Activated naive CD8-positive, alpha-beta T cell treated with anti-CD3 and anti-CD28 coated beads, Interleukin-2, amount 50 U/mL, for 24 hours (primary cell): ENCODE data around the gene RAPH1.
"Not testable (repeated sequence)": the region's sequence is repeated elsewhere in the genome, so short reads cannot be mapped to it uniquely, and the experiment has no call there.

Experiments used
- ATAC-seq: fragments of 150-1000 bp; cut with Tn5 transposase; one replicate; pipeline ENCODE4 v1.10.0; 2021
- DNase-seq: peaks from one replicate; pipeline ENCODE4 v3.0.0; 2021
- H3K27ac Mint-ChIP-seq: one replicate; pipeline ENCODE4 v1.8.0; 2021; ENCODE audit warnings: mild to moderate bottlenecking, mixed read lengths
- H3K27me3 Mint-ChIP-seq: one replicate; pipeline ENCODE4 v1.8.0; 2021; ENCODE audit warnings: mixed read lengths
- H3K36me3 Mint-ChIP-seq: one replicate; pipeline ENCODE4 v1.8.0; 2021; ENCODE audit warnings: low read depth, mixed read lengths
- H3K4me1 Mint-ChIP-seq: one replicate; pipeline ENCODE4 v1.8.0; 2021; ENCODE audit warnings: mixed read lengths
- H3K4me3 Mint-ChIP-seq: one replicate; pipeline ENCODE4 v1.8.0; 2021; ENCODE audit warnings: mild to moderate bottlenecking, moderate library complexity, mixed read lengths
- H3K9me3 Mint-ChIP-seq: one replicate; pipeline ENCODE4 v1.8.0; 2021; ENCODE audit warnings: mixed read lengths

RAPH1 gene

DNA sequence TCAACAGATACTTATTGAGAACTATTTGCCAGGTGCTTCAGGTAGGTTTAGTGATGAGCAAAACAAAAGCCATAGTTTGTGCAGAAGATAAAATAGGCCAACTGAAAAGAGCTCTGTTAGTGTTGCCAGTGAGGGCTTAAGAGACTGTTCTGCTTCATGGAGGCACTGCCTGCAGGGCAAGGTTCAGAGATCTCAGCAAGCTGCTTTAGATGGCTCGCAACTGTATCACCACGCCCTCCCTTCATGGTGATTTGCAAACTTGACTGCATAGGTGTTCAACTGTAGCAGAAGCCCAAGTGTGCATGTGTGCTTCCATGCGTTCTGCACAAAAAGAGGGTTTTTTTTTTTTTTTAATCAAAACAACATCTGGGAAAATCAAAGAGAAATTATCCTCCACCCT is 84.5 kb downstream of the RAPH1 start:
- no peak for ATAC-seq
- peaks cover 5% of the 10 kb centered on the region for H3K4me1 Mint-ChIP-seq
- no peak overlapping the region for H3K4me3 Mint-ChIP-seq
- H3K27ac Mint-ChIP-seq, result no peak overlapping the region
- no peaks in the 10 kb centered on the region for H3K27me3 Mint-ChIP-seq
- DNase-seq, result no peak
- no peaks in the 10 kb centered on the region for H3K9me3 Mint-ChIP-seq
- H3K36me3 Mint-ChIP-seq, result no peaks in the 10 kb centered on the region

DNA sequence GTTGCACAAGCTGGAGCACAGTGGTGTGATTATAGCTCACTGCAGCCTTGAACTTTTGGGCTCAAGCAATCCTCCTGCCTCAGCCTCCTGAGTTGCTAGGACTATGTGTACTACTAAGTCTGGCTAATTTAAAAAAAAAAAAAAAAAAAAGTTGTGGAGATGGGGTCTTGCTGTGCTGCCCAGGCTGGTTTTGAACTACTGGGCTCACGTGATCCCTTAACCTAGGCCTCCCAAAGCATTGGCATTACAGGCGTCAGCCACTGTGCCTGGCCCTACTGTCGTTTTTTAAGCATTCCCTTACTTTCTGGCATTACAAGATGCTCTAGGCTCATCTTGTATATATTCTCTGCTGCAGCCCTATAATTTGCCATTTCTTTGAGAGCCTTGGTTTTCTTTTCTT is 88.3 kb downstream of the RAPH1 start:
- no peaks in the 10 kb centered on the region for H3K9me3 Mint-ChIP-seq
- H3K27me3 Mint-ChIP-seq, result no peaks in the 10 kb centered on the region
- H3K4me3 Mint-ChIP-seq, result no peak overlapping the region
- DNase-seq, result no peak
- H3K36me3 Mint-ChIP-seq, result no peaks in the 10 kb centered on the region
- H3K4me1 Mint-ChIP-seq, result peaks cover 5% of the 10 kb centered on the region
- no peak for ATAC-seq
- H3K27ac Mint-ChIP-seq, result no peak overlapping the region

DNA sequence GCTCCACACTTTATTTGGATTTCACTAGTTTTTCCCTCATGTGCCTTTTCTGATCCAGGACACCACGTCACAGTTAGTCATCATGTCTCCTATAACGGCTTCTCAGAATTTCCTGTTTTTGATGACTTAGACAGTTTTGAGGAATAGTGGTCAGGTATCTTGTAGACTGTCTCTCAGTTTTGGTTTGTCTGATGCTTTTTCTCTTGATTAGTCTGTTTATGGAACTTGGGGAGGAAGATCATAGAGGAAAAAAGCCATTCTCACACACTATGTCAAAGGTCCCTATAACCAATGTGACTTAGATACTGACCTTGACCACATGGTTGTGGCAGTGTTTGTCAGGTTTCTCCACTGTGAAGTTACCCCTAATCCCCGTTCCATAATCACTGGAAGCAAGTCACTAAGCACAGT is 89.0 kb downstream of the RAPH1 start:
- Mint-ChIP-seq H3K27ac (no peak overlapping the region), H3K4me1 (peaks cover 5% of the 10 kb centered on the region), H3K4me3 (no peak overlapping the region), H3K9me3 (no peaks in the 10 kb centered on the region), H3K27me3 (no peaks in the 10 kb centered on the region), H3K36me3 (peaks cover 2% of the 10 kb centered on the region)
- peak; percentile 43 for ATAC-seq
- DNase-seq, result no peak

DNA sequence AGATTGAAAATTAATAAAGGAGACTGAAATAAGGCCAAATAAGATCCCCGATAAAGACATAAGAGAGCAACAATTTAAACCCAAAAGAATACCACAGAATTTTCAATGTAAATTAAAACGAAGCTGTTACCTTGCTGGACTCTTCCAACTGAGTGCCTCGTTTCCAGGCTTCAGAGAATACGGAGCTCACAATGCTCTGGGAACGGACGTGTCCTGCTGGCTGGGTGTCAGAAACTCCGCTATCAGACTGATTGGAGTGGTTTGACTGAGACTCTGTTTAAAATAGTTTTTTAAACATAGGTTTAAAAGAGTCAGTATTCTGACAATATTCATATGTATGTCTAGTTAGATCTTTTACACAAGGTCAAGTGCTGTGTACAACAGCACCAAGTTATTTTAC is 90.4 kb downstream of the RAPH1 start:
- DNase-seq, result no peak
- no peak for ATAC-seq
- H3K27me3 Mint-ChIP-seq, result no peaks in the 10 kb centered on the region
- no peak overlapping the region for H3K27ac Mint-ChIP-seq
- H3K4me1 Mint-ChIP-seq, result peaks cover 5% of the 10 kb centered on the region
- no peaks in the 10 kb centered on the region for H3K9me3 Mint-ChIP-seq
- peaks cover 2% of the 10 kb centered on the region for H3K36me3 Mint-ChIP-seq
- H3K4me3 Mint-ChIP-seq, result no peak overlapping the region

DNA sequence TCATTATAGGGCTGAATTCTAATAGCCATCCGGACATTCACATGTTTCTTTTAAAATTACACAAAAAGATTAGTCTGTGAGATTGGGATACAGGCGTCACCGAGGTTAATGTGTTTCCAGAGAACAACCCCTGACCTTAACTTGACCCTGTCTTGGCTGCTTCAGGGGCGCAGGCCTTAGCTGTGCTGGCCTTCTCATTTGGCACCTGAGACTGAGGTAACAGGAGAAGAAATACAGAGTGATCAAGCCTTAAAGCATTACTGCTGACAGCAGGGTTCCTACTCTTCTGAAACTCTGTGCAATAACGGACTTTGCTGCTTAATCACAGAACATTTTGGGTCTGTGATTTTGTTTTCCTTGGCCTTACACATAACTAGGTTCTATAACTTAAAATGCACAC is 92.6 kb downstream of the RAPH1 start:
- DNase-seq, result no peak
- Mint-ChIP-seq H3K27me3 (no peaks in the 10 kb centered on the region), H3K9me3 (no peaks in the 10 kb centered on the region), H3K4me1 (peaks cover 5% of the 10 kb centered on the region), H3K36me3 (peaks cover 2% of the 10 kb centered on the region), H3K4me3 (no peak overlapping the region), H3K27ac (no peak overlapping the region)
- ATAC-seq, result no peak

DNA sequence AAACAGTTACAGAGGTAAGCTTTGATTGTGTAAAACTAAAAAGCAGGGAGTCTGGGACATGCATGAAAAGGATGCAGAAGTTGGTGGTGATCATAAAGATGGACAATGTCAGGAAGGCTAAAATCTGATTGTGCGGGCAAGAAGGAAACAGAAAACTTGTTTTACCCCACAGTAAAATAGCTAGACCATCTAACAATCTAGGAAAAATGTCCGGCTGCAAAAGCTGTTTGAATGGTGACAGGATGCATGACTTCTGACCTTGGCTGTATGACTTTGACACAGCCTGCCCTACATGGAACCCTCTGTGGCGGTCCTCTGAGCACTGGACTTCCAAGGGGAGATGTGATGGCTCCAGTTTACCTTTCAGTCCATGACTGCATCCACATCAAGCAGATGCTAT is 93.6 kb downstream of the RAPH1 start:
- no peaks in the 10 kb centered on the region for H3K9me3 Mint-ChIP-seq
- peaks cover 2% of the 10 kb centered on the region for H3K36me3 Mint-ChIP-seq
- DNase-seq (no peak), ATAC-seq (no peak)
- H3K4me3 Mint-ChIP-seq, result no peak overlapping the region
- peaks cover 5% of the 10 kb centered on the region for H3K4me1 Mint-ChIP-seq
- no peaks in the 10 kb centered on the region for H3K27me3 Mint-ChIP-seq
- no peak overlapping the region for H3K27ac Mint-ChIP-seq

DNA sequence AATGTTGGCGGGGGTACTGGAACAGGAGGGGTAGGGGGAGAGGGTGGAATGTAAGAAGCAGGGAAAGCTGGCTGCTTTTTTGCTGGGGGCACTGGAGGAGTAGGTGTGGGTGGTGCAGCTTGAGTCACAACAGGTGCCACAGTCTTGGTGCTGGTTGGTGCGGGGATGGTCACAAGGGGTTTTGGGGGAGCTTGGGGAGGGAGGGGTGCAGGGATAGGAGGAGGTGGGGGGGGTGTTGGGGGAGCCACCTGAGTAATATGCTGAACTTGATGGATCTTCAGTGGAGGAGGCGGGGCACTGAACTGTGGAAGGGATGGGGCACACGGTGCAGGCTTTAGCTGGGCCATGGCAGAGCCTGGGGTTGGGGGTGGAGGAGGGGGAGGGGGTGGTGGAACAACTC is 94.4 kb downstream of the RAPH1 start:
- Mint-ChIP-seq H3K36me3 (peaks cover 2% of the 10 kb centered on the region), H3K9me3 (no peaks in the 10 kb centered on the region), H3K27ac (no peak overlapping the region), H3K4me3 (no peak overlapping the region), H3K27me3 (no peaks in the 10 kb centered on the region), H3K4me1 (no peaks in the 10 kb centered on the region)
- no peak for DNase-seq
- no peak for ATAC-seq

DNA sequence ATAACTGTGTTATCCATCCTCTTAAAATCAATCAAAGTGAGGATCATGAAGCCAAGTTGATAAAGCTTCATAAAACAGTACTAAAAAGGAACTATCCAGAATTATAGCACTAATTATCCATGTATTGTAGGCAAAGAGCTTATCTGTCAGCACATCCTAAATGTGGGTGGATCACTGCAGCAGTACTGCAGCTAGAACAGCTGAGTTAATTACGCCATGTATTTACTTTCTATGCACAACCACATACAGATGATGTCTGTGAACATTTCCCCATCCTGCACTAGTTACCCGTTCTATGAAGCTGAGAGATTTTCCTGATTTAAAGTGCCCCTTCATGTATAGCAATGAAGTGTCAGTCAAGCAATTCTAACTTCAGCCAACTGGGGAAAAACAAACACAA is 96.6 kb downstream of the RAPH1 start:
- Mint-ChIP-seq H3K27ac (no peak overlapping the region), H3K9me3 (no peaks in the 10 kb centered on the region), H3K36me3 (peaks cover 2% of the 10 kb centered on the region), H3K4me1 (no peaks in the 10 kb centered on the region), H3K4me3 (no peak overlapping the region), H3K27me3 (no peaks in the 10 kb centered on the region)
- ATAC-seq (no peak), DNase-seq (no peak)

DNA sequence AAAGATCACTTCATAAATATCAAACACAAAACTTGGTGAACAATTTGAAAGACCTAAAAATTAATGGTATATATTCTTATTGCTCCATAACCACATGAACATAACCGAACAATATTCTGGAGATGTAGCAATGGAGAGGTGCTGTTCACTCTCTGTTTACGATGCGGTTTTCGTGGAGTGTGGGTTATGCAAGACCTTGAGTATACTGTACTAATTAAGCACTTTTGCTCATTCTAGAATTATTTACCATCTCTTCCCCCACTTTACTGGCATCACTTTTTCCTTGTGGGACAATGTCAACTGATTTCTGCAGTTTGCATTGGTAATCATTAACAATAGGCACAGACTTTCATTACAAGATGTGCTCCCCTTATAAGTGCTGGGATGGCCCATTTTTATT is 97.6 kb downstream of the RAPH1 start:
- ATAC-seq, result no peak
- no peak overlapping the region for H3K27ac Mint-ChIP-seq

DNA sequence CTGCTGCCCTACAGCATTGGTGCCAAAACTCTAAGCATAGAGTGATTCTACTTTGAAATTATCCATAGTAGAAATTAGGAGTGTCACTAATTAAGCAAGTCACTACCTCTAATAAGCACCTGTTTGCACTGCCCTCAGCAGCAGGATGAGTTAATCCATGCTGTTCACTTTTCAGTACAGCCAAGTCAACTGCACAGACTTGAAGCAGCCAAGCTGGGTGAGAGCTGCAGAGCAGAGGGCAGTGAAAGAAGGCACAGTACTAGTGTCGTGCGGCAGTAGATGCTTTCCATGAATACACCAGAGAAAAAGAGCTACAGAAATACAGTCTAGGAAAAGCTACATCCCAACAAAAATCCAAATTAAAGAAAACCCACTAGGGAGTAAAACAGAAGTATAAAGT is 98.6 kb downstream of the RAPH1 start:
- ATAC-seq, result no peak

More for the DNA sequence above, 97.6 kb downstream of the RAPH1 start:
- Mint-ChIP-seq H3K9me3 (no peaks in the 10 kb centered on the region), H3K27me3 (no peaks in the 10 kb centered on the region), H3K4me3 (no peak overlapping the region), H3K4me1 (no peaks in the 10 kb centered on the region), H3K36me3 (peaks cover 2% of the 10 kb centered on the region)
- no peak for DNase-seq

DNA sequence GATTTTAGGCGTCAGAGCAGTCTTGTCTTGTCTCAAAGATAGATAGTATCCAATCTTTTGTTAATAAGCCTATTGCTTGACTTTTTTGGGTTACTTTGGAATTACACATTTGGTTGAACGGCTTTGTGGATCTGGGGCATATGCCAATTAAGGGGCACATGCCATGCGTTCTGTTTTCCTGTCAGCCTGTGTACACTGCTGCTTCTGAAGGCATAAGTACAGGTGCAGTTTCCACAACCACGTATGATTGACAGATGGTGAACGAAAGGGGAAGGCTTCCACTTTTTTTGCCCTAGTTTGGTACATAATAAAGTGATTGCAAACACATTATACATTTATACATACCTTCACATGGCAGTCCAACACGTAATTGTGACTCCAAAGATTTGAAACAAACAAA is 102.3 kb downstream of the RAPH1 start:
- H3K9me3 Mint-ChIP-seq, result no peaks in the 10 kb centered on the region
- no peaks in the 10 kb centered on the region for H3K4me1 Mint-ChIP-seq
- DNase-seq (no peak), ATAC-seq (no peak)
- no peak overlapping the region for H3K27ac Mint-ChIP-seq
- no peaks in the 10 kb centered on the region for H3K27me3 Mint-ChIP-seq
- peaks cover 7% of the 10 kb centered on the region for H3K36me3 Mint-ChIP-seq
- no peak overlapping the region for H3K4me3 Mint-ChIP-seq

More for the DNA sequence above, 98.6 kb downstream of the RAPH1 start:
- Mint-ChIP-seq H3K4me1 (no peaks in the 10 kb centered on the region), H3K4me3 (no peak overlapping the region), H3K27me3 (no peaks in the 10 kb centered on the region), H3K27ac (no peak overlapping the region), H3K9me3 (no peaks in the 10 kb centered on the region), H3K36me3 (peaks cover 2% of the 10 kb centered on the region)
- no peak for DNase-seq

DNA sequence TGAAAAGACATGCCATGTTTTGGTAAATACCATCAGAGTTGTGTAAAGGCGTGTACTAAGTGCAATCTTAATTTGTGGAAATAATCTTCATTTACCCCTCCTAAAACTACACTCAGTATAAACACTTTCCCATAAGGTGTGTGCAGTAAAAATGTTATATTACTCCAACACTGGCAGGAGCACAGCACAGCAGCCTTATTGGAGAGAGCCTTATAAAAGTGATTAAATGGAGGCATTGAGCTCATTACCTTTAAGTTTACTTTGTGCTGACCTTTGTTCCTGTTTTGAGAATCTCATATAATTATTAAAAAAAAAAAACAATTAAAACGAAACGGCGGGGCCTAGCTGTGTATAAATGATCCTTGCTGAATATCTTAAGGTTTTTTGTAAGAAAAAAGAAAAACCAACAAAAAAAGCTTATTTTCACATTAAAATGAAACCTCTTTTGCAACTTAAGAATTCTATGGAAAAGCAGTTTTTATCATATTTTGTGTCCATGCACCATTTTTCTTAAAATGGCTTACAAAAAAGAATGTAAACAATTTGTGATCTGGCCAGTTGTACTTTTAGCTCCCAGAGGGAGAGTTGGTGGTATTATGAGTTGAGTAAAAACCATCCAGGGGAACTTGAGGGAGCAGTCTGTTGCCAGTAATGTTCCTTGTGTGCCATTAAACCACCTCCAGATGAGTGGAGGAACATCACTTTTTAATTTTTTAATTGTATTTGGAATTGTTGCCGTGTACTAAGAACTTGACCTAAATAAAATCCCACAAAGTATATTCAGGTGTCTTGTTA is 103.5 kb downstream of the RAPH1 start:
- no peak for DNase-seq
- H3K27me3 Mint-ChIP-seq, result no peaks in the 10 kb centered on the region
- peaks cover 14% of the 10 kb centered on the region for H3K36me3 Mint-ChIP-seq
- no peaks in the 10 kb centered on the region for H3K4me1 Mint-ChIP-seq
- ATAC-seq, result no peak
- H3K4me3 Mint-ChIP-seq, result no peak overlapping the region
- no peaks in the 10 kb centered on the region for H3K9me3 Mint-ChIP-seq
- H3K27ac Mint-ChIP-seq, result no peak overlapping the region

DNA sequence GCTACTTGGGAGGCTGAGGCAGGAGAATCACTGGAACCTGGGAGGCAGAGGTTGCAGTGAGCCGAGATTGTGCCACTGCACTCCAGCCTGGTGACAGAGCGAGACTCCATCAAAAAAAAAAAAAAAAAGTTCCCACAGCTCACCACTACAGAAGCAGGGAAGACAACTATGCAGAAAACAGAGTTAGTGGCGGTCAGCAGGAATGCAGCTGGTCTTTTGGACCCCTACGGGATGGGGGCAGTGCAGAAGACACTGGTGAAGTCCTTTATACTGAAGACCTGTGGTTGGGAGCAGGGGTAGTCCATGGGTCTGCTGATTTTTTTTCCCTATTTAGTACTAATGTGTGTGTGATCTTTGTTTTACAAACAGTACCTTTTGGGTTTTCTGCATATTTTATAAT is 105.5 kb downstream of the RAPH1 start:
- not testable (repeated sequence) for H3K4me1 Mint-ChIP-seq, DNase-seq

DNA sequence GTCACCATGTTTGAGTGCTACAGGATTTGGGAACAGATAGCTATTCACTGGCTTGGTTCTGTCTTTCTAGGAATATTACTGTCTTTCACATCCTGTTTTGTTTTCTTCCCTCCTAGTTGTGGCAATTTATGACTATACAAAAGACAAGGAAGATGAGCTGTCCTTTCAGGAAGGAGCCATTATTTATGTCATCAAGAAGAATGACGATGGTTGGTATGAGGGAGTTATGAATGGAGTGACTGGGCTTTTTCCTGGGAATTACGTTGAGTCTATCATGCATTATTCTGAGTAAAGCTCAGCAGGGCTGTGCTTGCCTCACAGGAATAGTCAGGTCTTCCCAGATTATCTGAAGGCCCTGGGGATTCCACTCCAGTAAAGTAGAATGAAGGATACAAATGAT is 108.0 kb downstream of the RAPH1 start:
- no peaks in the 10 kb centered on the region for H3K4me1 Mint-ChIP-seq
- ATAC-seq (no peak), DNase-seq (no peak)
- peaks cover 23% of the 10 kb centered on the region for H3K36me3 Mint-ChIP-seq
- H3K27ac Mint-ChIP-seq, result no peak overlapping the region
- no peak overlapping the region for H3K4me3 Mint-ChIP-seq
- no peaks in the 10 kb centered on the region for H3K27me3 Mint-ChIP-seq
- no peaks in the 10 kb centered on the region for H3K9me3 Mint-ChIP-seq

More for the DNA sequence above, 105.5 kb downstream of the RAPH1 start:
- H3K36me3 Mint-ChIP-seq, result peaks cover 15% of the 10 kb centered on the region
- H3K27ac Mint-ChIP-seq, ATAC-seq, H3K9me3 Mint-ChIP-seq, H3K4me3 Mint-ChIP-seq, H3K27me3 Mint-ChIP-seq: not testable (repeated sequence)

DNA sequence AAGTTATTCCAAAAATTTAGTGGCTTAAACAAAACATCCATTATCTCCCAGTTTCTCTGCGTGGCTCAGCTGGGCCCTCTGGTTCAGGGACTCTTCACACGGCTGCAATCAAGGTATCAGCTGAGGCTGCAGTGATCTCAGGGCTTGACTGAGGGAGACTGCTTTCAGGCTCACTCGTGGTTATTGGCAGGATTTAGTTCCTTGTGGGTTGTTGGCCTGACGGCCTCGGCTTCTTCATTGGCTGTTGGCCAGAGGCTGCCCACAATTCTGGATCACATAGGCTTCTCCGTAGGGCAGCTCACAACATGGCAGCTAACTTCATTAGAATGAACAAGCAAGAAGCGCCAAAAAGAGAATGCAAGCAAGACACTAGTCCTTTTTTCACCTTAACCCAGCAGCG is 116.8 kb downstream of the RAPH1 start:
- peaks cover 11% of the 10 kb centered on the region for H3K9me3 Mint-ChIP-seq
- H3K27me3 Mint-ChIP-seq, result no peaks in the 10 kb centered on the region
- no peak for ATAC-seq
- no peak for DNase-seq
- no peaks in the 10 kb centered on the region for H3K4me1 Mint-ChIP-seq
- H3K4me3 Mint-ChIP-seq, result no peak overlapping the region
- no peak overlapping the region for H3K27ac Mint-ChIP-seq
- H3K36me3 Mint-ChIP-seq, result peaks cover 53% of the 10 kb centered on the region

DNA sequence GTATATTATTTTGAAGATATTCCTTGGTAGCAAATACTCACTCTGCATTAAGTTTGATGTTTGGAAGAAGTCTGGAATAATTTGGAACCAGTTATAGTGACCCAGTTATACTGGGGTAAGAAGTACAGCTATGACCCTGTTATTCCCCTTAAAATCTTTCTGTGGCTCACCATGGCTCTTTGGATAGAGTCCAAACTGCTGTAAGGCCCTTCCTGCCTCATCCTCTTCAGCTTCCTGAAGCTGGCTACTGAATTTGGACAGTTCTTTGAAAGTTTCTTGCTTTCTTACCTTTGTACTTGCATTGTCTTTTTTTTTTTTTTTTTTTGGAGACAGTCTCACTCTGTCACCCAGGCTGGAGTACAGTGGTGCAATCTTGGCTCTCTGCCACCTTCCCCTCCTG is 121.3 kb downstream of the RAPH1 start:
- DNase-seq, result no peak
- no peak overlapping the region for H3K27ac Mint-ChIP-seq
- H3K27me3 Mint-ChIP-seq, result no peaks in the 10 kb centered on the region
- H3K36me3 Mint-ChIP-seq, result peaks cover 57% of the 10 kb centered on the region
- peaks cover 11% of the 10 kb centered on the region for H3K9me3 Mint-ChIP-seq
- H3K4me1 Mint-ChIP-seq, result no peaks in the 10 kb centered on the region
- no peak for ATAC-seq
- no peak overlapping the region for H3K4me3 Mint-ChIP-seq
